Cardiac fibroblast (primary cell): ENCODE data around the gene KIRREL3.

ENCODE experiments used
- DNase-seq, 2 donors: peaks; one replicate each; pipeline versions ENCODE4 v3.0.0 to v3.0.0-alpha.2; 2010; ENCODE audit warnings: low read depth in 2 of 2
- H3K4me3 ChIP-seq, 2 donors: replicated peaks in 1 of 2; 1 replicate in 1 of 2; 2 replicates in 1 of 2; pipeline ENCODE4 v1.5.1; 2011; ENCODE audit warnings: low read depth in 2 of 2, low read length in 2 of 2, mild to moderate bottlenecking in 2 of 2, moderate library complexity in 1 of 2
- TF ChIP-seq, protein P1 (sequence below): IDR thresholded peaks from one replicate; pipeline ENCODE4 v1.5.1; 2011; ENCODE audit warnings: low read depth, mild to moderate bottlenecking, low read length, inconsistent platforms

Gene KIRREL3

DNA sequence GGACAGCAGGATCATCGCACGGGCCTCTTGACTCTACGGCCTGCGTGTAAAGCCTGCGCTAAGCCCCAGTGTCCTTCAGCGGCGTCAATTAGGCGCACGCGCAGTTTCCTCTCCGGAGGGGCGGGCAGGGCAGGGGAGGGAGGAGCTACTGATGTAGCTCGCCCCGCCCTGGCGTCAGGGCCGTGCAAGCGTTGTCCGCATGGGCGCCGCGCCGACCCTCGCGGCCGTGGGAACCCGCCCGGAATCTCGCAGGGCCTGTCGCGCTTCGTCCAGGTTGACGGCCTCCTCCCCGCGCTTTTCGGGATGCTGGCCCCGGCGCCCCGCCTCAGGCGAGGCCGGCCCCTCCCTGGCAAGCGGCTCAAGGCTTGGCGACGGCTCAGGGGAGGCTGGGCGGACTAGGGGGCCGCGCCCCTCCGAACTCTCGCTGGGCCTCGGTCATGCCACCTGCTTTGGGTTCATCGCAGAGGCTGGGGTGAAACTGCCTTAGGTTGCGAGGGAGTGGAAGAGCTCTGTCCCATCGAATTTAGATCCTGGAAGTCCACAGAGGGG, 584.0 kb downstream of the KIRREL3 start:
- peak overlapping the region in 1 of 2 donors; percentile 55 for H3K4me3 ChIP-seq
- TF ChIP-seq, protein P1, sequence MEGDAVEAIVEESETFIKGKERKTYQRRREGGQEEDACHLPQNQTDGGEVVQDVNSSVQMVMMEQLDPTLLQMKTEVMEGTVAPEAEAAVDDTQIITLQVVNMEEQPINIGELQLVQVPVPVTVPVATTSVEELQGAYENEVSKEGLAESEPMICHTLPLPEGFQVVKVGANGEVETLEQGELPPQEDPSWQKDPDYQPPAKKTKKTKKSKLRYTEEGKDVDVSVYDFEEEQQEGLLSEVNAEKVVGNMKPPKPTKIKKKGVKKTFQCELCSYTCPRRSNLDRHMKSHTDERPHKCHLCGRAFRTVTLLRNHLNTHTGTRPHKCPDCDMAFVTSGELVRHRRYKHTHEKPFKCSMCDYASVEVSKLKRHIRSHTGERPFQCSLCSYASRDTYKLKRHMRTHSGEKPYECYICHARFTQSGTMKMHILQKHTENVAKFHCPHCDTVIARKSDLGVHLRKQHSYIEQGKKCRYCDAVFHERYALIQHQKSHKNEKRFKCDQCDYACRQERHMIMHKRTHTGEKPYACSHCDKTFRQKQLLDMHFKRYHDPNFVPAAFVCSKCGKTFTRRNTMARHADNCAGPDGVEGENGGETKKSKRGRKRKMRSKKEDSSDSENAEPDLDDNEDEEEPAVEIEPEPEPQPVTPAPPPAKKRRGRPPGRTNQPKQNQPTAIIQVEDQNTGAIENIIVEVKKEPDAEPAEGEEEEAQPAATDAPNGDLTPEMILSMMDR, result no peak
- peak; percentile 84 to 89 for DNase-seq

DNA sequence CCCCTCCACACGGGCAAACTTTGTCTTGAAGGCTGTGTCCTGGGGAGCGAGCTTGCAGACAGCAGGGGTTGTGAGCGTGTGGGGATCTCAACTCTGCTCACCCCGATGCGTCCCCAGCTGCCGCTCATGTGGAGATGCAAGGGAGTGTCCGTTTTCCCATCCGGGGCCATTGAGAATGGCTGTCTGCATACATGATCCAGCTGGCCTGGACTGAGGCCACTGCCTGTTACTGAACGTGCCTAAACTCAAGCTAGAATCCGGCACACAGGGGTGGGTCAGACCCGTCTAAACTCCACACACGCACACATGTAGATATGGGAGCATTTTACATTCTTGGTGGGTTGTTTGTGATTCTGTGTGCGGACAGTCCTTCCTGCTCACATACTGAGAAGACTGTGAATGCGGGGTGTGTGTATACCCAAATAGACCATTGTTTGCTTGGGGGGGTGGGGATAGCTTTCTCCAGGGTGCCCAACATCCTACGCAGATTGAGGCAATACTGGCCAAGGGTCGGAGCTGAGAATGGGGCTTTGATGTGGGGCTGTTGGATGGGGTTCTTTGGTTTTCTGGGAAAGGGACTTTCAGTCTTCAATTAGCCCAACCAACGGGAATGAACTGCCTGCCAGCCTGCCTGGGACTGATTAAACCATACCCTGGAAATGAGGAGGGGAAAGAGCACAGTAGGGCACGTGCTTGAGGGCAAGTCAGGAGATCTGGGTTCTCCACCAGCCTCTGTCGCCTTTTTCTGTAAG, 584.7 kb downstream of the KIRREL3 start:
- peak in 1 of 2 donors; percentile 92 for DNase-seq

DNA sequence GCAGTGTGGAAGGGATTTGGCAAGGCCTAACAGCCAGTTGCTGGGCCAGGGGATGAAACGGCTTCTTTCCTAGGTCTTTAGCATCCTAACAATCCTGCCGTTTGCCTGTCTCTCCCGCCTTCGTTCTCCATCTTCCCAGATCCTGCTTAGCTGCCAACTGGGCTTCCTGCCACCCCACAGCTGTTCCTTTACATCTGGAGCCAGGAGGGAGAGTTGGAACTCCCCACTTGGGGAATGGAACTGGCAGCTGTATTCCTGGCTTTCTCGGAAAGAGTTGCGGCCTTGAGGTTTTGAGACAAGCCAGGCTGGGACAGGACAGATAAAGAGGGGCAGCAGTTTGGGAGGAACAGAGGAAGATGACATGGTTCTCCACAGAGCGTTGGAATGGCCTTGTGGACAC, 585.4 kb downstream of the KIRREL3 start:
- DNase-seq, result peak; percentile 31 to 97
- H3K4me3 ChIP-seq, result no peak overlapping the region
- TF ChIP-seq, protein P1, result no peak

More for the DNA sequence above, 584.7 kb downstream of the KIRREL3 start:
- no peak overlapping the region for H3K4me3 ChIP-seq
- TF ChIP-seq, protein P1, result no peak

DNA sequence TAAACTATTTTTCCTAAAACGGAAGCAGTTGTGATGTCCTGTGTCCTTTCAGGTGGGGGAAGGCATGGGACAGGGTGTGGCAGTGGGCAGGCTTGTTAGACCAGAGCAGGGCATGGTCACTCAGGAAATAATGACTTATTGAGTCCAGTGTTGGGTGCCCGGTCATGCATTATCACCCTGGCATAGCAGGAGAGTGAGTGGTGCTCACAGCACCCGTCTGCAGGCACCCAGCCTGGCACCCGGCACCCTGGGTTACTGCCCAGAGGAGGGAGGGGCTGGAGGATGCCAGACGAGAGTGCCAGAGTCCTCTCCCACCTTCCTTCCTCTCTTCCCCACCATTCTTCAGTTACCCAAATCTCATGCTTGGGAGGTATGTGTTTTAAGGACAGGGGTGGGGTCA, 586.0 kb downstream of the KIRREL3 start:
- TF ChIP-seq, protein P1, result no peak
- H3K4me3 ChIP-seq, result no peak overlapping the region
- DNase-seq, result no peak

DNA sequence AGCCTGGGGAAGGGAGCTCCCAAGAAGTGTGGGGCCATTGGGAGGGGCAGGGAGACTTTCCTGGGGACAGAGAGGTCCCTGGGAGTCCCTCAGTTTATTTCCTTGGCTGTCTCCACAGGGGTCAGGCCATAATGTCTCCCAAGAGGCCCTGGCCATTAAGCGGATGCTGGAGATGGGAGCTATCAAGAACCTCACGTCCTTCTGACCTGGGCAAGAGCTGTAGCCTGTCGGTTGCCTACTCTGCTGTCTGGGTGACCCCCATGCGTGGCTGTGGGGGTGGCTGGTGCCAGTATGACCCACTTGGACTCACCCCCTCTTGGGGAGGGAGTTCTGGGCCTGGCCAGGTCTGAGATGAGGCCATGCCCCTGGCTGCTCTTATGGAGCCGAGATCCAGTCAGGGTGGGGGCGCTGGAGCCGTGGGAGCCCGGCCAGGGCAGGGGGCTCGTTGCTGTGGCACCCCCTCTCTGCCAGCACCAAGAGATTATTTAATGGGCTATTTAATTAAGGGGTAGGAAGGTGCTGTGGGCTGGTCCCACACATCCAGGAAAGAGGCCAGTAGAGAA, 586.6 kb downstream of the KIRREL3 start:
- TF ChIP-seq, protein P1, result no peak
- no peak for DNase-seq
- H3K4me3 ChIP-seq, result no peak overlapping the region

DNA sequence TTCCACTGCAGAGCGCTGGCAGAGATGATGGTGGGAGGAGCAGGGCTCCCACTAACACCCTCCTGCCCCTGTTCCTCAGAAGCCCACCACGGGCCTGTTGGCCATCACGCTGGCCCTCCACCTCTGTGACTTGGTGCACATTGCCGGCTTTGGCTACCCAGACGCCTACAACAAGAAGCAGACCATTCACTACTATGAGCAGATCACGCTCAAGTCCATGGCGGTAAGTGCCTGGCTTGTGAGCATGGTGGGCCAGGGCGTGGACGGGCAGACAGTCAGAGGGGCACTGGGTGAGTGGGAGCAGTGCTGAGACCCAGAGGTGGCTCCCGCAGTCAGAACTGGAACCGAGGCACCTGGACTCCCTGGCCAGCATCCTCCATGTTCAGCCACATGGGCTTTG, 587.1 kb downstream of the KIRREL3 start:
- TF ChIP-seq, protein P1, result no peak
- no peak for DNase-seq
- H3K4me3 ChIP-seq, result no peak overlapping the region
